NCI-H1105 treated with DMSO at 0.1 percent for 48 hours (cell line): ENCODE results near the gene PRDX3.

ENCODE experiments used
- DNase-seq: peaks from one replicate; lab custom pipeline; 2025; lab: John Stamatoyannopoulos, UW

The PRDX3 gene

GRCh38 chr10:119129721-119130120 lies 48.9 kb downstream of the PRDX3 start:
- no peak for DNase-seq

- no peak for DNase-seq
These were observed 52.7 kb downstream of the PRDX3 start for GRCh38 chr10:119125942-119126341.

GRCh38 chr10:119120875-119121274 lies 57.7 kb downstream of the PRDX3 start:
- DNase-seq: no peak

- DNase-seq: no peak
These were observed 58.2 kb downstream of the PRDX3 start for GRCh38 chr10:119120413-119120867.

- DNase-seq: no peak
These were observed 59.2 kb downstream of the PRDX3 start for GRCh38 chr10:119119400-119119799.

GRCh38 chr10:119118231-119118630 lies 60.4 kb downstream of the PRDX3 start:
- DNase-seq: no peak
